ENCODE results near the gene DNAAF5.

Gene DNAAF5

DNA sequence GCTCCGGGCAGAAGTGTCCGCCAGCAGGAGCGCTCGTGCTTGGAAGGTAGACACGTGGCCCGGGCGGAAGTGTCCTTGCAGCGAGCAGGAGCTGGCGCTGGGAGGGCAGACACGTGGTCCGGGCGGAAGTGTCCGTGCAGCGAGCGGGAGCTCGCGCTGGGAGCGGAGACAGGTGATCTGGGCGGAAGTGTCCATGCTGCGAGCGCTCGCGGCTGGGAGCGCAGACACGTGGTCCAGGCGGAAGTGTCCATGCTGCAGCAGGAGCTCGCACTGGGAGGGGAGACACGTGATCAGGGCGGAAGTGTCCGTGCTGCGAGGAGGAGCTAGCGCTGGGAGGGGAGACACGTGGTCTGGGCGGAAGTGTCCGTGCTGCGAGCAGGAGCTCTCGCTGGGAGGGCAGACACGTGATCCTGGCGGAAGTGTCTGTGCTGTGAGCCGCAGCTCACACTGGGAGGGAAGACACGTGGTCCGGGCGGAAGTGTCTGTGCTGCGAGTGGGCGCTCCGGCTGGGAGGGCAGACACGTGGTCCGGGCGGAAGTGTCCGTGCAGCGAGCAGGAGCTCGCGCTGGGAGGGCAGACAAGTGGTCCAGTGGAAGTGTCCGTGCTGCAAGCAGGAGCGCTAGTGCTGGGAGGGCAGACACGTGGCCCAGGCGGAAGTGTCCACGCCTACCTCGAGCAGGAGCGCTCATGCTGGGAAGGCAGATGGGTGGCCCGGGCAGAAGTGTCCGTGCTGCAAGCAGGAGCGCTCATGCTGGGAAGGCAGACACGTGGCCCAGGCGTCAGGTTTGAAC lies 41.6 kb downstream of the DNAAF5 start:
- DNase-seq (ENCODE audit: low read depth, low spot score), result peak; percentile 100

DNA sequence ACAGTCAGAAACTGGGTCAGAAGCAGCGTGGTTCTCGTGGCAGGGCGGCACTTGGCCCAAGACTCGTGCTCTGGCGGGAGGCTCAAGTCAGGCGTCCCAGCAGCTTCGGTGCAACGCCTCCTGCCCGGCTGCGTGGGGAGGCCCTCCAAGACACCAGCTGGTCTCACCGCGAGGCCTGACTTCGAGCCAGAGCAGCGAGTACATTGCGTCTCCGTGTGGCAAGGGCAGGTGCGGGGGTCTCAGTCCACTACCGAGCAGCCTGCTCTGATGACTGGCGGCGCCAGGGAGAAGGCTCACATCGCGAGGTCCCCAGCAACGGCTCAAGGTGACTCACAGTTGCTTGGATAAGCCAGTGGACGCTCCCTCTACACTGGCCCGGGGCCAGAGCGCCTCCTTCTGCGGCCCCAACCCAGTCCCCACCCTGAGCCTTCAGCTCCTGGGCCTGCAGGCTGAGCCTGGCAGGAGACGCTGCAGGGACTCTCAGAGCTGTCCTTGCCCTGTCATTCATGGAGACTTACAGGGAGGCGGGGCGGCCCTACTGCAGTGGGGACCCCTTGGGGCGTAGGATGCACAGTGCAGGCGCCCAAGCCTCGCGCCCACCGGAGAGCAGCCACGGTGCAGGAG lies 42.5 kb downstream of the DNAAF5 start:
- peak; percentile 39 for DNase-seq (ENCODE audit: low read depth, low spot score)

- DNase-seq (ENCODE audit: low read depth, low spot score), result no peak
These were observed 43.8 kb downstream of the DNAAF5 start for GRCh38 chr7:770336-770735.

- DNase-seq (ENCODE audit: low read depth, low spot score), result no peak
These were observed 44.3 kb downstream of the DNAAF5 start for GRCh38 chr7:770741-771166.

- peak; percentile 54 for DNase-seq (ENCODE audit: low read depth, low spot score)
These were observed 44.9 kb downstream of the DNAAF5 start for GRCh38 chr7:771234-772004.

DNA sequence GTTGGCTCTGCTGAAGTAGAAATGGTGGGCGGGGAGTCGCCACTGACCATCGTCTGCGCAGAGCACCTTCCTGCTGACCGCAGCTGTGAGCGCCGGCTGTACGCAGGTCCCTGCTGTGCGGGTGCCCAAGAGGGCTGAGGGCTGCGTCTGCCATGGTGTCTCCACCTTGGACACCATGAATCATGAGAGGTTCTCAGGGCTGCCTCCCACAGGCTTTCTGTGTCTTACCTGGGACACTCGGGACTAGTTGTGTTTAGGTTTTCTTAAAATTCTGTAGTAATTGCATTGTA lies 45.5 kb downstream of the DNAAF5 start:
- DNase-seq (ENCODE audit: low read depth, low spot score), result no peak

- DNase-seq (ENCODE audit: low read depth, low spot score), result no peak
These were observed 45.9 kb downstream of the DNAAF5 start for GRCh38 chr7:772392-772791.

DNA sequence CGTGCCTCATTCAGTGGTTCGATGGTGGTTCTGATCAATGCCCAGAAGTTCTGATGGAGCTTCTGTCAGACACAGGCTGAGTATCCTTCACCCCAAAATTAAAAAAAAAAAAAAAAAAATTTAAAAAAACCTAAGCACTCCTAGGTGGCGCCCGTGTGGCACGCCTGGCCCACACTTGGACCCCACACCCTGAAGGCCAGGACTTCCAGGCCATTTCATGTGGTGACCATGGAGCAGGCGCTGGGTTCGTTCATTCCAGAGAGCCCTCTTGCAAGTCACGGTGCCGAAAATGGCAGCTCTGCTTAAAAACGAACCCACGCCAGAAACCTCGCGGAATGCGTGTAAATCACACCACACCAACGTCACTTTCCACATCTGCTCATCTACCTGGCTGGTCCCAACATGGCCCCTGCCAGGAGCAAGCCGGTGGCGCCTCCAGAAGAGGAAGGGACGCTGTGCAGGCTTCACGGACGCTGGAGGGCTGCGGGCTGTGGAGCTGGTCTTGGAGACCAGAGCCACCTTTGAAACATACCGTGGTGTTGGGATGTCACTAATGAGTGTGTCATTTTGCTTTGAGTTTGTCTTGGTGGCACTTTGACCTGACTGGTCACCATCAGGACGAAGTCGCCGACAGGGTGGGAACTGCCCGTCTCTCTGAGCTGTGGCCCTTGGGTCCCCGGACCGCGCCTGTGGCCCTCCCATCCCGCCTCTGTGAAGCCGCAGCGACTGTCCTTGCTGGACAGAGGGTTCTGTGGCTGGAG lies 46.5 kb downstream of the DNAAF5 start:
- no peak for DNase-seq (ENCODE audit: low read depth, low spot score)

DNA sequence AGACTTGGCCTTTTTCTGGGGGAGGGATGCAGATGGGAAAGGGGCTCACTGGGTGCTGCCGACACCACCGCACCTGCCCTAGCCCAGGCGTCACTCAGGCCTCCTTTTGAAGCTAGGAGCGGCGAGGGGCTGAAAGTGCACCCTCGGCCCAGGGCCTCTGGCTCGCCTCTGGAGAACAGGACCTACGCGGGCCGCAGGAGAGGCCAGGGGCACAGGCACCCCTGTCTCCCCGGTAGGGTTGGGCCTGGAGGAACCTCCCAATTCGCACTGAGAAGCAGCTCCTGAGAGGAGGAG lies 47.1 kb downstream of the DNAAF5 start:
- no peak for DNase-seq (ENCODE audit: low read depth, low spot score)

DNA sequence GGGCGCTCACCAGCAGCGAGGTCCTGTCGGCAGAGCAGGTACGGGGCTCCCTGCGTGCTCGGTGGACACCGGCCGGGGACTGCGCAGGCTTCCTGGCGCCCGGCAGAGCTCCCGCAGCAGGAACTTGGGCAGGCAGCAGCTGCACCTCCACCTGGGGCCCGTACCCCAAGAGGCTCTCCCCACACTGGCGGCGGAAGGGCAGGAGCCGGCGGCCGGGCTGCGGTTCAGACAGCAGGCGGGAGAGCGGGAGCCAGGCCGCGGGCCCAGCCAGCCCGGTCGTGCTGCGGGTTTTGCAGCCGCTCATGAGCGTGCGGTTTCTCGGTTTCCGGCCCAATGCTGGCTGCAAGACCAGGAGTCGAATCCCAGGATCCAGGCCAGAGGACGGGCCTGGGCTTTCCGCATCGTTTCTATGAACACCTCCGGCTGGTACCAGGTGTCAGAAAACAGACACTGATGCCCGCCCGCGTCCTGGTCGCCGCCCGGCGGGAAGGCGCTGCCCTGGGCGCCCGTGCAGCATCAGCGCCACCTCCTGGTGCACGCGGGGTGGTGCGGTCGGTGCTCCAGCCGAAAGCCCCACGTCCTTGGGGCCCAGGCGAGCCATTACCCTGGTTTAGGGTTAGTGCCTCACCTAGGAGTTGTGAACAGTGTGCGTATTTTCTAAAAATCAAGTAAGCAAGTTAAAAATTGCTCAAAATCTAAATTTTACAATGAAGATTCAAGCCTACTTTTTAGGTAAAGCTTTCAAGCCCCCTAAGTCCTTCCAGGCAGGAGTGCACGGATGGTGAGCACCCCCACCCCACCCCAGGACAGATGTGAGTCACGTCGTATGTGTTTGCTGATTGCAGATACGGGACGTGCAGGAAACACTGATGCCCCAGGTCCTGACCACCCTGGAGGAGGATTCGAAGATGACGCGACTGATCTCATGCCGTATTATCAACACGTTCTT lies 47.9 kb downstream of the DNAAF5 start:
- peak; percentile 82 for DNase-seq (ENCODE audit: low read depth, low spot score)

GRCh38 chr7:776381-776780 lies 49.9 kb downstream of the DNAAF5 start:
- DNase-seq (ENCODE audit: low read depth, low spot score), result no peak

- DNase-seq (ENCODE audit: low read depth, low spot score), result no peak
These were observed 50.7 kb downstream of the DNAAF5 start for GRCh38 chr7:776992-777727.

DNA sequence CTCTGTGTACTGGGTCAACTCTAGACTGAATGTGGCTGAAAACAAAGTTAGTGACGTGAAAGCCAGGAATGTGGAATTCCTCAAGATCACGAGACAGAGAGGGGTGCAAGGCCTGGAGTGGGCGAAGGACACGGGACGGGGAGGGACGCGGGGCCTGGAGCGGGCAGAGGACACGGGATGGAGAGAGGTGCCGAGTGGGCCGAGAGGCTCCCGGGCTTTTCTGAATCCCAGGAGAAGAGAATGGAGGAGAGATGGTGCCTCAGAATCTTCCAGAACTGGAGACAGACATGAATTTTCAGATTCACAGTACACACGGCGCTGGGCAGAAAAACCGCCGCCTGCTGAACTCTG lies 51.2 kb downstream of the DNAAF5 start:
- no peak for DNase-seq (ENCODE audit: low read depth, low spot score)

DNA sequence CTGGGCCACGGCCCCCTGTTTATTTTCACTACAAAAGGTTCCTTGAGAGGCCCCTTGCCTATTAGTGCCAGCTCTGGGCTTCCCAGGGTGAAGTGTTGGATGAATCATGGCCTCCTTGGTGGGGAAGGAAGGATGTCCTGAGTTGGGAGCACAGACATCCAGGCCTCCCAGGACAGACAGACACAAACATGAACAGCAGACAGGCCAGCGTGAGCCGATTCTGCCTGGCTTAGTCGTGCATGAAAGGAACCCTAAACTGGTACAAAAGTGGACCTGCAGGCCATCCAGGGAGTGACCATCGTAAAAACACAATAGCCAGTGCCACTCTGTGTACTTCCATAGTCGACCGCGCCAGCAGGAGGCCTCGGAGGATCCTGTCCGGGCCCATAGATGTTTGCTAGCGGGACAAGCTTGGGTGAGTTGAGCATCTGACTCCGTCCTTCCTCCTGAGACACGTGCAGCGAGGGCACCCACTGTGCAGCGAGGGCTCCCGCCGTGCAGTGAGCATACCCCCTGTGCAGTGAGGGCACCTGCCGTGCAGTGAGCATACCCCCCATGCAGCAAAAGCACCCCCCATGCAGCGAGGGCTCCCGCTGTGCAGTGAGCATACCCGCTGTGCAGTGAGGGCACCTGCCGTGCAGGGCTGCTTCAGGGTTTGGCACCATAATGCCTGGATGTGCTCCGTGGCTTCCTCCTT lies 51.9 kb downstream of the DNAAF5 start:
- DNase-seq (ENCODE audit: low read depth, low spot score), result no peak

DNA sequence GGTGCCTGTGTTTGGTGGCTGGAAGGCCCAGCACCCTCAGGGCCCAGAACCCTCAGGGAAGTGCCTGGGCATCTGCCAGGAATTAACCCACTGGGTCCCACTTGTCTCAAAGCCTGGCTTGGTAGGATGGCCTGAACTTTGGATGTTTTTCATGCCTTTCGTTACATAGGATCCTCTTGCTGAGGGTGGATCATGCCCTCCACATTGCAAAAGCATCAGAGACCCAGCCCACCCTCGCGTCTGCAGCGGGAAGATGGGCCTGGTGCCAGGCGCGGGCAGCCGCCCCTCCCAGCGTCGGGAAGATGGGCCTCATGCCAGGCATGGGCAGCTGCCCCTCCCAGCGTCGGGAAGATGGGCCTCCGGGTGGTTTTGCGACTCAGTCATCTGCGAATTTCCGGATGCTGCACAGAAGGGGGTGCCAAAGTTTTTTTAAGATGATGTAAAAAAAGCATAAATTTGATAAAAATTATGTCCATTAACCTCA lies 52.5 kb downstream of the DNAAF5 start:
- DNase-seq (ENCODE audit: low read depth, low spot score), result no peak

DNA sequence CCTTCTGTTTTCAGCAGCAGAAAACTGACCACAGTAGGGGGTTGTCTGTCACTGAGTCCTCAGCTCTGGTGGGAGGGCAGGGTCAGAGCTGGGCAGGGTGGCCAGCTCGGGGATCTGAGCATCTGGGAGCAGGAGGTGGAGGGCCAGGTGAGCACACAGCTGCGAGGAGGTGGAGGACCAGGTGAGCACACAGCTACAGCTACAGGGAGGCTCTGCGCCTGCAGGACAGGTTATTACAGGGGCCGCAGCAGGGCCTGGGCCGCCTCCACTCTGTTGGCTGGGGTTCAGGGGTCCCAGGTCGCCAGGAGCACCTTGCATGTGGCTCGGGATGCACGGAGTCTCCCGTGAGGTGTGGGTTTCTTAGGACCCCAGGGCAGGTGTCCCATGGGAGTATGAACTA lies 53.0 kb downstream of the DNAAF5 start:
- DNase-seq (ENCODE audit: low read depth, low spot score), result no peak

- no peak for DNase-seq (ENCODE audit: low read depth, low spot score)
These were observed 53.6 kb downstream of the DNAAF5 start for GRCh38 chr7:780081-780480.

GRCh38 chr7:780516-780915 lies 54.0 kb downstream of the DNAAF5 start:
- no peak for DNase-seq (ENCODE audit: low read depth, low spot score)

- no peak for DNase-seq (ENCODE audit: low read depth, low spot score)
These were observed 54.8 kb downstream of the DNAAF5 start for GRCh38 chr7:781186-781849.
